SK-N-SH (cell line): ENCODE data around the gene LANCL3. TPM values are rescaled to one million over a fixed set of nuclear protein-coding genes. Genes with fewer than 3 reads are reported as not detected.

Experiments used
- CTCF ChIA-PET: fragments of 300-600, 350-600 bp; formaldehyde crosslinking; extraction: SDS; loops from one replicate; lab custom pipeline; 2021; lab: Yijun Ruan, JAX
- POLR2A ChIA-PET: fragments of 350-600 bp; sonication (Branson Sonifier 250); formaldehyde crosslinking; extraction: SDS; loops from one replicate; lab custom pipeline; 2020; ENCODE audit warnings: antibody characterized with exemption, inconsistent platforms; lab: Yijun Ruan, JAX
- DNase-seq: peaks from one replicate; pipeline ENCODE4 v3.0.0; 2012
- H2AFZ ChIP-seq: fragments of 200-600 bp; sonication (generic); 2 replicates; pipeline ENCODE4 v1.8.1; 2016; ENCODE audit warnings: antibody characterized with exemption, mild to moderate bottlenecking, low read depth
- H3F3A ChIP-seq: fragments of 200-600 bp; sonication (generic); replicated peaks from 2 replicates; pipeline ENCODE3; 2016; ENCODE audit warnings: antibody characterized with exemption, mild to moderate bottlenecking; ENCODE audit not compliant: insufficient read depth
- H3K27ac ChIP-seq, 2 experiments: fragments of 200-500 bp in 1 of 2; fragments of 200-600 bp in 1 of 2; sonication (Bioruptor generic) in 1 of 2; sonication (generic), shearing (Covaris generic) in 1 of 2; 2 replicates each; pipeline versions ENCODE4 v1.5.1 to v1.6.1; 2014 to 2016; ENCODE audit warnings: low read depth in 2 of 2, inconsistent platforms in 1 of 2, low read length in 1 of 2, mild to moderate bottlenecking in 1 of 2, mixed read lengths in 1 of 2
- H3K27me3 ChIP-seq: fragments of 200-600 bp; sonication (generic), shearing (Covaris generic); 2 replicates; pipeline ENCODE4 v1.6.1; 2016; ENCODE audit warnings: mixed run types; ENCODE audit not compliant: insufficient read depth
- H3K36me3 ChIP-seq, 2 experiments: fragments of 200-500 bp in 1 of 2; fragments of 200-600 bp in 1 of 2; sonication (Bioruptor generic) in 1 of 2; sonication (generic) in 1 of 2; replicated peaks in 1 of 2; 2 replicates each; pipeline versions ENCODE3 to v1.5.1; 2014 to 2016; ENCODE audit warnings: low read length in 1 of 2, mild to moderate bottlenecking in 1 of 2; ENCODE audit not compliant: insufficient read depth in 2 of 2, control insufficient read depth in 1 of 2
- H3K4me1 ChIP-seq, 2 experiments: fragments of 200-500 bp in 1 of 2; fragments of 200-600 bp in 1 of 2; sonication (Bioruptor generic) in 1 of 2; sonication (generic), shearing (Covaris generic) in 1 of 2; 2 replicates each; pipeline versions ENCODE4 v1.5.1 to v1.6.1; 2014 to 2016; ENCODE audit warnings: low read depth in 1 of 2, low read length in 1 of 2, mixed run types in 1 of 2; ENCODE audit not compliant: insufficient read depth in 2 of 2, control insufficient read depth in 1 of 2
- H3K4me2 ChIP-seq: fragments of 200-600 bp; sonication (generic), shearing (Covaris generic); 2 replicates; pipeline ENCODE4 v1.6.1; 2017; ENCODE audit warnings: mixed run types
- H3K4me3 ChIP-seq, 2 experiments: fragments of 200-500 bp in 1 of 2; fragments of 200-600 bp in 1 of 2; sonication (Bioruptor generic) in 1 of 2; sonication (generic), shearing (Covaris generic) in 1 of 2; 2 replicates each; pipeline versions ENCODE4 v1.5.1 to v1.8.1; 2014 to 2016; ENCODE audit warnings: low read depth in 2 of 2, inconsistent platforms in 1 of 2, low read length in 1 of 2, mild to moderate bottlenecking in 1 of 2, mixed read lengths in 1 of 2, moderate library complexity in 1 of 2
- H3K79me2 ChIP-seq: fragments of 200-600 bp; sonication (generic); 2 replicates; pipeline ENCODE4 v1.8.1; 2017; ENCODE audit warnings: mild to moderate bottlenecking; ENCODE audit not compliant: insufficient read depth
- H3K9ac ChIP-seq: fragments of 200-600 bp; sonication (generic); 2 replicates; pipeline ENCODE4 v1.6.1; 2017; ENCODE audit warnings: mixed run types
- H3K9me2 ChIP-seq: fragments of 200-600 bp; sonication (generic); 2 replicates; pipeline ENCODE4 v1.6.1; 2017; ENCODE audit warnings: mixed run types
- H3K9me3 ChIP-seq: fragments of 200-600 bp; sonication (generic); 2 replicates; pipeline ENCODE4 v1.6.1; 2017; ENCODE audit warnings: mixed run types, mild to moderate bottlenecking, moderate library complexity
- H4K20me1 ChIP-seq: fragments of 200-600 bp; sonication (generic); 2 replicates; pipeline ENCODE4 v1.6.1; 2017; ENCODE audit warnings: mild to moderate bottlenecking, mixed run types; ENCODE audit not compliant: insufficient read depth
- EP300 ChIP-seq, 2 experiments: IDR thresholded peaks; 2 replicates each; pipeline versions ENCODE4 v1.4.0 to v1.6.1; 2012; ENCODE audit warnings: borderline replicate concordance in 1 of 2, low read depth in 1 of 2, low read length in 1 of 2
- EZH2phosphoT487 ChIP-seq: fragments of 200-600 bp; sonication (generic); IDR thresholded peaks from 2 replicates; pipeline ENCODE4 v1.6.1; 2017; ENCODE audit warnings: low read depth, mixed run types, mild to moderate bottlenecking, antibody characterized with exemption, moderate library complexity, borderline replicate concordance
- FOSL2 ChIP-seq: IDR thresholded peaks from 2 replicates; pipeline ENCODE4 v1.4.0; 2012; ENCODE audit warnings: low read depth, mild to moderate bottlenecking, moderate library complexity, borderline replicate concordance
- GATA2 ChIP-seq: sonication (generic); formaldehyde crosslinking; IDR thresholded peaks from 2 replicates; pipeline ENCODE4 v1.5.0; 2020; ENCODE audit warnings: mild to moderate bottlenecking, missing genetic modification reagents
- IRF3 ChIP-seq: fragments of 150-350 bp; IDR thresholded peaks from 2 replicates; pipeline ENCODE4 v1.6.1; 2016; ENCODE audit warnings: mild to moderate bottlenecking, low read depth, low read length
- JUND ChIP-seq: IDR thresholded peaks from 2 replicates; pipeline ENCODE4 v1.4.0; 2012
- MAX ChIP-seq: IDR thresholded peaks from 2 replicates; pipeline ENCODE4 v1.4.0; 2012; ENCODE audit warnings: low read depth
- MEF2A ChIP-seq: IDR thresholded peaks from 2 replicates; pipeline ENCODE4 v1.4.0; 2012; ENCODE audit warnings: low read depth, borderline replicate concordance
- NRF1 ChIP-seq: IDR thresholded peaks from 2 replicates; pipeline ENCODE4 v1.6.1; 2012; ENCODE audit warnings: low read depth, mild to moderate bottlenecking, low read length
- POLR2AphosphoS5 ChIP-seq: IDR thresholded peaks from 2 replicates; pipeline ENCODE4 v1.6.1; 2012; ENCODE audit warnings: low read depth, low read length
- REST ChIP-seq: IDR thresholded peaks from 2 replicates; pipeline ENCODE4 v1.6.1; 2012; ENCODE audit warnings: mild to moderate bottlenecking, low read depth, low read length, moderate library complexity
- RXRA ChIP-seq: IDR thresholded peaks from 2 replicates; pipeline ENCODE4 v1.4.0; 2012; ENCODE audit warnings: low read depth, mild to moderate bottlenecking, borderline replicate concordance
- SIN3A ChIP-seq: IDR thresholded peaks from 2 replicates; pipeline ENCODE4 v1.6.1; 2012; ENCODE audit warnings: low read depth, mild to moderate bottlenecking, low read length, moderate library complexity, borderline replicate concordance
- TAF1 ChIP-seq: IDR thresholded peaks from 2 replicates; pipeline ENCODE4 v1.6.1; 2012; ENCODE audit warnings: low read depth, mild to moderate bottlenecking, low read length, moderate library complexity, borderline replicate concordance
- TCF12 ChIP-seq: IDR thresholded peaks from 2 replicates; pipeline ENCODE4 v1.4.0; 2012
- TEAD4 ChIP-seq: IDR thresholded peaks from 2 replicates; pipeline ENCODE4 v1.4.0; 2012; ENCODE audit warnings: mild to moderate bottlenecking, borderline replicate concordance; ENCODE audit not compliant: insufficient read depth
- YY1 ChIP-seq: IDR thresholded peaks from 2 replicates; pipeline ENCODE4 v1.4.0; 2012; ENCODE audit warnings: low read depth, mild to moderate bottlenecking
- WGBS: methylation state at CpG from one replicate; pipeline ENCODE4 v1.1.6; 2017; ENCODE audit warnings: low lambda C conversion rate; 5-methylcytosine and 5-hydroxymethylcytosine counted together
- polyA plus RNA-seq, 3 experiments: library from polyadenylated mRNA; depleted of rRNA; stranded (reverse); fragments of >200 nt; gene quantifications; 2 replicates each; pipeline ENCODE4 v1.2.3, GENCODE V29; 2012

LANCL3 gene
- polyA plus RNA-seq, 1 of the 3 experiments (the other 2 are of a cell fraction) = under 0.01 TPM

- no peak for TF ChIP-seq IRF3
- TF ChIP-seq NRF1 = no peak
- no peak for TF ChIP-seq FOSL2
- no peak for TF ChIP-seq TAF1
- no peak for TF ChIP-seq RXRA
- no peak for TF ChIP-seq GATA2 (CRISPR knock-in tag)
These were observed 146.2 kb downstream of the LANCL3 start (continued) for GRCh38 chrX:37717708-37718107.

- Histone ChIP-seq H3K4me3 (no peak overlapping the region), H3K4me1 (no peaks in the 10 kb centered on the region), H3K9me3 (no peaks in the 10 kb centered on the region), H4K20me1 (no peaks in the 10 kb centered on the region), H3F3A (no peaks in the 10 kb centered on the region), H2AFZ (no peak overlapping the region)
- CTCF ChIA-PET = interaction anchor here (1.1 to 1.7 kb wide), 2 partner anchors 20 to 23 kb away, joined by 3 to 4 read pairs; no protein-coding TSS in a partner anchor
- TF ChIP-seq REST = no peak
- TF ChIP-seq MAX = no peak
- TF ChIP-seq TCF12 = no peak
- no peak for TF ChIP-seq TAF1
- TF ChIP-seq, all 33 proteins: peak for 0
- WGBS = 9% methylated on average over 1 of the region's 1 CpG
- no peak for DNase-seq
- H3K27ac ChIP-seq = no peak overlapping the region
- H3K27me3 ChIP-seq = no peaks in the 10 kb centered on the region
- POLR2A ChIA-PET = no interaction called here
- no peak overlapping the region for H3K9ac ChIP-seq
- H3K4me2 ChIP-seq = no peak overlapping the region
- H3K79me2 ChIP-seq = no peaks in the 10 kb centered on the region
- no peaks in the 10 kb centered on the region for H3K9me2 ChIP-seq
- no peaks in the 10 kb centered on the region for H3K36me3 ChIP-seq
These were observed 151.1 kb downstream of the LANCL3 start for GRCh38 chrX:37722595-37722994.

GRCh38 chrX:37726346-37726745 lies 154.9 kb downstream of the LANCL3 start:
- CTCF ChIA-PET = no interaction called here
- no peak overlapping the region for H3K27ac ChIP-seq

More at GRCh38 chrX:37726346-37726745, 154.9 kb downstream of the LANCL3 start:
- Histone ChIP-seq H3K9ac (no peak overlapping the region), H3K9me3 (no peaks in the 10 kb centered on the region), H3K36me3 (no peaks in the 10 kb centered on the region), H3K27me3 (no peaks in the 10 kb centered on the region), H3K9me2 (no peaks in the 10 kb centered on the region), H3F3A (no peaks in the 10 kb centered on the region), H3K79me2 (no peaks in the 10 kb centered on the region), H3K4me3 (no peak overlapping the region), H3K4me2 (no peak overlapping the region), H4K20me1 (no peaks in the 10 kb centered on the region), H3K4me1 (no peaks in the 10 kb centered on the region), H2AFZ (no peak overlapping the region)
- TF ChIP-seq POLR2AphosphoS5 (no peak), FOSL2 (no peak), JUND (no peak), EP300 (IDR thresholded peaks at IDR 0.05; ENCODE audit: borderline replicate concordance in 1 of 2, low read depth in 1 of 2, low read length in 1 of 2) (no peak), EZH2phosphoT487 (no peak), YY1 (no peak), MAX (no peak), IRF3 (no peak), MEF2A (no peak), NRF1 (no peak), GATA2 (CRISPR knock-in tag) (no peak), TEAD4 (no peak), SIN3A (no peak)
- no peak for DNase-seq
- 5% methylated on average over 3 of the region's 3 CpGs for WGBS
- POLR2A ChIA-PET = no interaction called here
